Lower leg skin (tissue), 4 donors: ENCODE data around the gene PSD4. TPM values are rescaled to one million over a fixed set of nuclear protein-coding genes. Genes with fewer than 3 reads are reported as not detected.

Source experiments
- DNase-seq, 2 donors: peaks; one replicate each; pipeline ENCODE4 v3.0.0-alpha.2; 2019; ENCODE audit warnings: low spot score in 2 of 2
- H3K4me3 ChIP-seq: fragments of 200-600 bp; sonication (generic); 2 replicates; pipeline ENCODE4 v1.5.1; 2017; ENCODE audit warnings: mild to moderate bottlenecking, low read depth; ENCODE audit not compliant: poor library complexity, severe bottlenecking
- CTCF ChIP-seq, 3 donors: fragments of 450-650 bp; IDR thresholded peaks; one replicate each; pipeline ENCODE4 v1.5.1; 2016; ENCODE audit warnings: antibody characterized with exemption in 3 of 3, mild to moderate bottlenecking in 3 of 3, moderate library complexity in 2 of 3
- POLR2A ChIP-seq, 2 donors: fragments of 450-650 bp; IDR thresholded peaks; one replicate each; pipeline ENCODE4 v1.6.1; 2016 to 2017; ENCODE audit warnings: antibody characterized with exemption in 2 of 2, mild to moderate bottlenecking in 1 of 2, moderate library complexity in 1 of 2
- WGBS, 2 donors: methylation state at CpG; one replicate each; pipeline ENCODE4 v1.1.5; 2018; 5-methylcytosine and 5-hydroxymethylcytosine counted together
- intact Hi-C: fragments of 100-400 bp; cut with DNase I; formaldehyde crosslinking; loops from one replicate; pipeline ENCODE4 v1.15.0; 2023; ENCODE audit warnings: low total_unique reads
- total RNA-seq, 4 donors: library from RNA; depleted of rRNA; stranded (reverse); fragments of >200 nt; gene quantifications; one replicate each; pipeline ENCODE4 v1.1.0, GENCODE V29; 2016

PSD4 gene
- total RNA-seq, 4 donors from 2014 or later, result 58.1 to 99.2 (median 87.6) TPM

- whole genome bisulfite sequencing, 2 donors, result 93 to 95% methylated on average over 8 of the region's 8 CpGs
- DNase-seq, result peak in 1 of 2 donors; percentile 68
- intact Hi-C loops, result no loop called here
Observed at GRCh38 chr2:113169002-113169530, 4.7 kb upstream of the PSD4 start.

GRCh38 chr2:113169586-113169985, 4.2 kb upstream of the PSD4 start:
- intact Hi-C loops, result no loop called here
- WGBS, 2 donors, result 84 to 95% methylated on average over 3 of the region's 3 CpGs
- no peak overlapping the region for H3K4me3 ChIP-seq
- no peak for DNase-seq
- TF ChIP-seq POLR2A (IDR thresholded peaks at IDR 0.05) (no peak), CTCF (IDR thresholded peaks at IDR 0.05) (no peak)

More at GRCh38 chr2:113169002-113169530, 4.7 kb upstream of the PSD4 start:
- H3K4me3 ChIP-seq, result no peak overlapping the region
- TF ChIP-seq CTCF (IDR thresholded peaks at IDR 0.05) (no peak), POLR2A (IDR thresholded peaks at IDR 0.05) (no peak)

GRCh38 chr2:113171334-113172075, 2.3 kb upstream of the PSD4 start:
- 92 to 93% methylated on average over 8 of the region's 8 CpGs for WGBS, 2 donors
- intact Hi-C loops, result no loop called here
- no peak overlapping the region for H3K4me3 ChIP-seq
- DNase-seq, result peak in 1 of 2 donors; percentile 57
- TF ChIP-seq POLR2A (IDR thresholded peaks at IDR 0.05), result no peak
- no peak for TF ChIP-seq CTCF (IDR thresholded peaks at IDR 0.05)

GRCh38 chr2:113172721-113173541, 840 bp upstream of the PSD4 start:
- no peak overlapping the region for H3K4me3 ChIP-seq
- 89 to 90% methylated on average over 16 of the region's 16 CpGs for WGBS, 2 donors
- TF ChIP-seq CTCF (IDR thresholded peaks at IDR 0.05) (no peak), POLR2A (IDR thresholded peaks at IDR 0.05) (no peak)
- intact Hi-C loops, result no loop called here
- DNase-seq, result peak in 1 of 2 donors; percentile 72

GRCh38 chr2:113174376-113174750, 592 bp downstream of the PSD4 start:
- 70 to 85% methylated on average over 2 to 3 of the region's 3 CpGs for WGBS, 2 donors
- DNase-seq, result peak in 1 of 2 donors; percentile 63
- no peak for TF ChIP-seq CTCF (IDR thresholded peaks at IDR 0.05)
- no peak for TF ChIP-seq POLR2A (IDR thresholded peaks at IDR 0.05)
- no peak overlapping the region for H3K4me3 ChIP-seq
- intact Hi-C loops, result no loop called here
